HCEC 1CT (cell line): ENCODE data around the gene OGDH.
A peak's percentile ranks its signal among the peaks of the same experiment; 100 is the strongest.
"Not testable (repeated sequence)": the region's sequence is repeated elsewhere in the genome, so short reads cannot be mapped to it uniquely, and the experiment has no call there.

Experiments used
- DNase-seq: peaks from one replicate; pipeline ENCODE4 v3.0.0-alpha.2; 2017

OGDH gene

GRCh38 chr7:44581879-44582603, 24.4 kb upstream of the OGDH start, which contains the start of gene TMED4:
TSS of gene TMED4 (minus strand) at chr7:44582231. CDS start at chr7:44582206, 25 bp downstream.
- DNase-seq = peak; percentile 98

DNA sequence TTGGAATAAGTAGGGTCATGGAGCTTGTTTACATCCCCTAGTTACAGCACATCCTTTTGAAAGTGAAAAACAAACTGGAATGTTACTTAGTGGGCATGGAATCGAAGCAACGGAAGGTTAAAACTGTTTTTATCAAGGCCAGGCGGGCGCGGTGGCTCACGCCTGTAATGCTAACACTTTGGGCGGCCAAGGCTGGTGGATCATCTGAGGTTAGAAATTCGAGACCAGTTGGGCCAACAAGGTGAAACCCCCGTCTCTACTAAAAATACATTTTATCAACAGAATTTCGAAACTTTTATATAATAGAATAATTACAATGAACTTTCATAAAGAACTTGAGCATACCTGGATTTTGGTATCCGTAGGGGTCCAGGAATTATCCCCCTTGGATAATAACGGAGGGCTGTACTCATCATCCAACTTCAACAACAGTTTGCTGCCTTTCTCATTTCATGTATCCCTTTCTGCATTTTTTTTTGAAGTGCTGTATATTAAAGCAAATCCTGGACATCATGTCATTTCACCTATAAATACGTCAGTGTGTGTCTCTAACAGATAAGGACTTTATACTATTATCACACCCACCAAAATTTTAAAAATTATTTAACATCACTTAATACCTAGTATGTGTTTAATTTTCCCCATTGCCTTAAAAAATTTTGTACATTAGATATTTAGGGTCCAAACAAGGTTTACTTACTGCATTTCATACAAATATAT, 23.1 kb upstream of the OGDH start:
- DNase-seq = no peak

DNA sequence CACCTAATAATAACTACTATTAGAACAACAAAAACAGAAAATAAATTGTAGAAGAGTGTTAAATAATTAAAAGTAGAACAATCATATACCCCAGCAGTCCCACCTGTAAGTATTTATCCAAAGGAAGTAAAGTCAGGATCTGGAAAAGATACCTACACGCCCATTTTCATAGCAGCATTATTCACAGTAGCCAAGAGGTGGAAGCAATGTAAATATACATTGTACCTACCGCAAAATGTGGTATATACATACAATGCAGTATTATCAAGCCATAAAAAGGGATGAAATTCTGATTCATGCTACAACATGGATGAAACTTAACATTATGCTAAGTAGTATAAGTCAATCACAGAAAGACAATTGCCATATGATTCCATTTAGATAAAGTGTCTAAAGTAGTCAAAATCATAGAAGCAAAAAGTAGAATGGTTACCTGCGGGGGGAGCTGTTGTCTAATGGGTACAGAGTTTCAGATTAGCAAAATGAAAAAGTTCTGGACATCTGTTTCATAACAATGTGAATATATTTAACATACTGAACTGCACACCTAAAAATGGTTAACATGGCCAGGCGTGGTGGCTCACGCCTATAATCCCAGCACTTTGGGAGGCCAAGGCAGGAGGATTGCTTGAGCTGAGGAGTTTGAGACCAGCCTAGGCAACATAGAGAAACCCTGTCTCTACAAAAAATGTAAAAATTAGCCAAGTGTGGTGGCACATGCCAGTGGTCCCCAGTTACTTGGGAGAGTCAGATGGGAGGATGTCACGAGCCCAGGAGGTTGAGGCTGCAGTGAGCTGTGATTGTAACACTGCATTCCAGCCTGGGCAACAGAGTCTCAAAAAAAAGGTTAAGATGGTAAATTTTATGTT, 18.4 kb upstream of the OGDH start:
- peak; percentile 61 for DNase-seq

DNA sequence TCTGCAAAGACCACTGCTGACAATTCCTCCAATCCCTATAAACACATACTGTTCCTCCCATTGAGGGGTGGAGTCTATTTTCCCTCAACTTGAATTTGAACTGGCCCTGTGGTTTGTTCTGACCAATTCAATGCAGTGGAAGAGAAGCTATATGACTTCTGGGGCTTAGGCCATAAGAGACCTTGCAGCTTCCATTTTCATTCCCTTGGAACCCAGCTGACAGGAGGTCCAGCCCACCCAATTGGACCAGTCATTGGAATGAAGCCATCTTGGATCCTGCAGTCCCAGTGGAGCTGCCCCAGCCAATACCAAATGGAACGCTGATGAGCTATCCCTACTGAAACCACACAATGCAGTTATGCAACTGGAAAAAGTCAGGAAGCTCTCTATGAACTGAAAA, 15.5 kb upstream of the OGDH start:
- no peak for DNase-seq

GRCh38 chr7:44595934-44596635, 10.3 kb upstream of the OGDH start:
- DNase-seq = no peak

DNA sequence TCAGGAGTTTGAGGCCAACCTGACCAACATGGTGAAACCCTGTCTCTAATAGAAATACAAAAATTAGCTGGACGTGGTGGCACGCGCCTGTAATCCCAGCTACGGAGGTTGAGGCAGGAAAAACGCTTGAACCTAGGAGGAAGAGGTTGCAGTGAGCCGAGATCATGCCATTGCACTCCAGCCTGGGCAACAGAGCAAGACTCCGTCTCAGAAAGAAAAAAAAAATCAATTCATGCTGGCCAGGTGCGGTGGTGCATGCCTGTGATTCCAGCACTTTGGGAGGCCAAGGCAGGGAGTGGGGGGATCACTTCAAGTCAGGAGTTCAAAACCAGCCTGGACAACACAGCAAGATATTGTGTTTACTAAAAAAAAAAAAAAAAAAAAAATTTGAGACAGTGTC, 9.2 kb upstream of the OGDH start:
- DNase-seq = not testable (repeated sequence)

GRCh38 chr7:44599222-44599621, 7.2 kb upstream of the OGDH start:
- DNase-seq = no peak

DNA sequence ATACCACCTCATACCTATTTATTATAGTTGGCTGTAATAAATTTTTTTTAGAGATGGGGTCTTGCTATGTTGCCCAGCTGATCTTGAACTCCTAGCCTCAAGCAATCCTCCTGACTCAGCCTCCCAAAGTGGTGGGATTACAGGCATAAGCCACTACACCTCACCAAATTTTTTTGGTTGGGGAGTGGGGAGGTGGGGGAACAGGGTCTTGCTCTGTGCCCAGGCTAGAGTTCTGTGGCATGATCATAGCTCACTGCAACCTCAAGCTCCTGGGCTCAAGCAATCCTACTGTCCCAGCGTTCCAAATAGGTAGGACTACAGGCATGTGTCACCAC, 3.9 kb upstream of the OGDH start:
- DNase-seq = no peak

DNA sequence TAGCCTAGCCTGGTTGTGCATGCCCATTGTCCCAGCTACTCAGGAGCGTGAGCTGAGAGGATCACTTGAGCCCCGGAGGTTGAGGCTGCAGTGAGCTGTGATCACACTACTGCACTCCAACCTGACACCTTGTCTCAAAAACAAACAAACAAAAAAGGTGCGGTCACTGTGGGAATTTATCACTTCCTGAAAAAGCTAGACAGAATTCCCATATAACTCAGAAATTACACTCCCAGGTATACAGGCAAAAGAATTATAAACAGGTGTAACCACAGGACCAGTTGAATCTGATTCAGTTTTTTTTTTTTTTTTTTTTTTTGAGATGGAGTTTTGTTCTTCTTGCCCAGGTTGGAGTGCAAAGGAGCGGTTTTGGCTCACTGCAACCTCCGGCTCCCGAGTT, 3.2 kb upstream of the OGDH start:
- DNase-seq = no peak

DNA sequence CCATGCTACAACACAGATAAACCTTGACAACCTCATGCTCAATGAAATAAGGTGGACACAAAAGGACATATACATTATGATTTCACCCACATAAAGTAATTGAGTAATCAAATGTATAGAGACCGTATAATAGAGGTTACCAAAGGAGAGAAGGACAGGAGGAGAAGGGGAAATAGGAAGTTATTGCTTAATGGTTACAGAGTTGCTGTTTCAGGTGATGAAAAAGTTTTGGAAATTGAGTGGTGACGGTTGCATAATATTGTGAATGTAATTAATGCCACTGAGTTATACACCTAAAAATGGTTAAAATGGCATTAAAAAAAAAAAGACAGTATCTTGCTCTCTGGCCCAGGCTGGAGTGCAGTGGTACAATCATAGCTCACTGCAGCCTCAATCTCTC, 1.5 kb upstream of the OGDH start:
- no peak for DNase-seq

GRCh38 chr7:44607141-44608068, 978 bp downstream of the OGDH start:
- no peak for DNase-seq

DNA sequence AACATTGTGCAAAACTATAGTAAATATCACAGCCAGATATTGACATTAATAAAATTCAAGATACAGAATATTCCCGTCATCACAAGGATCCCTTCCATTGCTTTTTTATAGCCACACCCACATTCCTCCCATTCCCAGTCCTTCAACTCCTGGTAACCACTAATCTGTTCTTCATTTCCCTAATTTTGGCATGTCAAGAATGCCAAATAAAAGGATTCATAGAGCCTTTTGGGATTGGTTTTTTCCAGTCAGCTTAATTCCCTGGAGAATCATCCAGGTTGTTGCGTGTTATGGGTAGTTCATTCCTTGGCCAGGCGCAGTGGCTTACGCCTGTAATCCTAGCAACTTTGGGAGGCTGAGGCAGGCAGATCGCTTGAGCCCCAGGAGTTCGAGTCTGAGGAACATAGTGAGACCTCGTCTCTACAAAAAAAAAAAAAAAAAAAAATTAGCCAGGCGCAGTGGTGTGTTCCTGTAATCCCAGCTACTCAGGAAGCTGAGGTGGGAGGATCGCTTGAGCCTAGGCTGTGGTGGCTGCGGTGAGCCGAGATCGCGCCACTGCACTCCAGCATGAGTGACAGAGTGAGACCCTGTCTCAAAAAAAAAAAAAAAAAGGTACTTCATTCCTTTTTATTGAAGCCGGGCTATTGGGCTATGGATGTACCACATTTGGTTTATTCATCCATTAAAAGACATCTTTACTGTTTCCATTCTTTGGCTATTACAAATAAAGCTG, 2.7 kb downstream of the OGDH start:
- peak; percentile 11 for DNase-seq

DNA sequence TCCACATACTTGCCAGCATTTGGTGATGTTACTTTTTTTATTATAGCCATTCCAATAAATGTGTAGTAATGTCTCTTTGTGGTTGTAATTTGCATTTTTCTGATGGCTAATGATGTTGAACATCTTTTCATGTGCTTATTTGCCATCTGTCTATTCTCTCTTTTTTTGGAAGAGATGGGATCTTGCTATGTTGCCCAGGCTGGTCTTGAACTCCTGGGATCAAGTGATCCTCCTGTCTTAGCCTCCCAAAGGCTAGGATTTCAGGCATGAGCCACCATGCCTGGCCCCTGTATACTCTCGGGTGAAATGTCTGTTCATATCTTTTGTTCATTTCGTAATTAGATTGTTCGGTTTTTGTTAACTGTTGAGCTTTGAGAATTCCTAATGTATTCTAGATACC, 3.4 kb downstream of the OGDH start:
- DNase-seq = no peak

DNA sequence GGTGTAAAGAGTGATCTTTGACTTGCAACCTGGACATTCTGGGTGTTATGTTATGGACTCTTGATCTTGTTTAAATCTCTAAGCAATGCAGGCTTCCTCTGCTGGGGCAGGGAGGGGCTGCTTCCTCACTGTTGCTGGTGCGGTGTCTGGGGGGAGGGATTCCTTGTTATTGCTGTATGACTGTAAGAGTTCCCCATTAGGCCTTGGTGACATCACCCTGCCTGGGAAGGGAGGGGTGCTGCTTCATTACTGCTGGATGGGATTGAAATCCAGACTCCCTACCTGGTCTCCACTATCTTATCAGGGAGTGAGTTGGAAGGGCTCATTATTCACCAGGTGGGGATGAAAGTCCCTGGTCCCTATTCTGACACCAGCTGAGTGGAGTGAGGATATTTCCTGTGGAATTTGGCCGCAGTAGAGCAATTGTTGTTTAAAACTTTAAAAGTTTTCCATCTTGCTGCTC, 8.8 kb downstream of the OGDH start:
- no peak for DNase-seq

DNA sequence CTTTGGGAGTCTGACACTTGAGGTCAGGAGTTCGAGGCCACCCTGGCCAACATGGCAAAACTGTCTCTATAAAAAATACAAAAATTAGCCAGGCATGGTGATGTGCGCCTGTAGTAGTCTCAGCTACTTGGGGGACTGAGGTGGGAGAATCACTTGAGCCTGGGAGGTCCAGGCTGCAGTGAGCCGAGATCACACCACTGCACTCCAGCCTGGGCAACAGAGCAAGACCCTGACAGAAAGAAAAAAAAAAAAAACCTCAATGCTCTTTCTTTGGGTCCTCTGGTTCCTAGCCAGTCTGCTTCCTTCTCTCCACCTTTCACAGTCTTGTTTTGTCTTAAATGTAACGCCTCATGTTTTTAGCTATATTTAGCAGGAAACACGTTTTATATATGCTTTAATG, 9.4 kb downstream of the OGDH start:
- DNase-seq = no peak

DNA sequence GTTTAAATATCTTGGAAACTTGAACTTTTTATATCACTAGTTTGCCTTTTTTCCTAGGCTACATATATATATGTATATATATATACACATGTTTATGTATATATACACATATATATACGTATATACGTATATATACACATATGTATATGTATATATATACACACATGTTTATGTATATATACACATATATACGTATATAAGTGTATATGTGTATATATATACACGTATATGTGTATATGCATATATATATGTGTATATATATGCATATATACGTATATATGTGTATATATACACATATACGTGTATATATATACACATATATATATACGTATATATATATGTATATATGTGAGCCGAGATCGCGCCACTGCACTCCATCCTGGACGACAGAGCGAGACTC, 10.1 kb downstream of the OGDH start:
- DNase-seq = no peak

DNA sequence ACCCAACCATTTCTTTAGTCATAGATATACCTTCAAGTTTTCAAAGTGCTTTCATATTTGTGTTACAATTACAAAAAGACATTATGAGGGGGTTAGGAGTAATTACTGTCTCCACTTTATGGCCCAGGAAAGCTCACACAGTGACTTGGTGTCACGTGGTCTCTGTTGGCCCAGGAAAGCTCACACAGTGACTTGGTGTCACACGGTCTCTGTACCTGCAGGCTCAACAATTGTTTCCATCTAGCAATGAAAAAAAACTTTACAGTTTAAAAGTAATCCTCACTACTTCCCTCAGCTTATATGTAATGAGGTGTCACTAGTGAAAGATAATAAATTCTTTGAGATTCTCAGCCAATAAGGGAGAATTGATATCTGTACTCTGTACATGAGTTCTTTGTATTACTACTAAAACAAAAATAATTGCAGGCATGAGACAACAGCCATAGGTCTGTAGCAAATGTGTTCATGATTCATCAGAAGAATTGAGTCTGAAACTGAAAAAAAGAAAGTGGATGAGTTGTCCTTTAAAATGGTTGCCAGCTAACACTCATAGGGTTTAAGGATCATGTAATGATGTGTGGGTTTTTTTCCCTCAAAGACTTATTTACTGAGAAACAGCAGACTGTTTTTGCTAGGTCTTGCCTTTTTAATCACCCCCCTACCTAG, 10.9 kb downstream of the OGDH start:
- peak; percentile 71 for DNase-seq

DNA sequence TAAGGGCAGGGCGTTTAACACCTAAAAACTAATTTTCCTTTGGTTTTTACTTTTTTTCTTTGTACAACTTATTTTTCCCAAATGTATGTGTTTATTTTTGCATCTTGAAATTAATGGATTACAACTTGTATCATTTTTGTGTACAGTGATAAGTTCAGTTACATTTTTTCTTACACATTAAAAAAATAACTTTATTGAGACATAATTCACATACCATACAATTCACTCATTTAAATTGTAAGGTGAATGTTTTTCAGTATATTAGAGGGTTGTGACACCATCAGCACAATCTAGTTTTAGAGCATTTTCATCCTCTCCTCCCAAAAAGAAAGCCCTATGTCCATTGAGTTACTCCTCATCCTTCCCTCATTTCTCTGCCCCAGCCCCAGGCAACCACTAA, 11.6 kb downstream of the OGDH start:
- DNase-seq = no peak

- DNase-seq = no peak
These were observed 12.3 kb downstream of the OGDH start for GRCh38 chr7:44618753-44619152.

- DNase-seq = peak; percentile 78
These were observed 14.8 kb downstream of the OGDH start for GRCh38 chr7:44621034-44621749.
